GM12891 (cell line): ENCODE results near the gene ADGRB2.

Experiments
- DNase-seq: peaks from one replicate; pipeline ENCODE4 v3.0.0; 2011; ENCODE audit warnings: low spot score; ENCODE audit not compliant: insufficient read length
- FAIRE-seq: peaks from 2 replicates; lab custom pipeline; 2011; peaks lifted over from hg19 to GRCh38; lab: Jason Lieb, UNC
- PAX5 ChIP-seq: IDR thresholded peaks from 2 replicates; pipeline ENCODE4 v1.6.1; 2011; ENCODE audit warnings: low read length, moderate library complexity, mild to moderate bottlenecking; ENCODE audit not compliant: insufficient read depth, severe bottlenecking
- POLR2A ChIP-seq: IDR thresholded peaks from 2 replicates; pipeline ENCODE4 v1.6.1; 2011; ENCODE audit warnings: low read depth, low read length, control low read depth
- POLR2AphosphoS5 ChIP-seq: IDR thresholded peaks from 2 replicates; pipeline ENCODE4 v1.6.1; 2011; ENCODE audit warnings: low read depth, low read length, control low read depth
- POU2F2 ChIP-seq: IDR thresholded peaks from 2 replicates; pipeline ENCODE4 v1.6.1; 2011; ENCODE audit warnings: low read depth, mild to moderate bottlenecking, control low read depth, low read length, moderate library complexity
- SPI1 ChIP-seq: IDR thresholded peaks from 2 replicates; pipeline ENCODE4 v1.6.1; 2011; ENCODE audit warnings: low read depth, low read length, control low read depth
- TAF1 ChIP-seq: IDR thresholded peaks from 2 replicates; pipeline ENCODE4 v1.6.1; 2011; ENCODE audit warnings: low read depth, low read length, control low read depth

ADGRB2 gene

GRCh38 chr1:31763671-31764311 is 349 bp downstream of the ADGRB2 start:
- no peak for TF ChIP-seq SPI1
- FAIRE-seq: no peak
- no peak for DNase-seq

DNA sequence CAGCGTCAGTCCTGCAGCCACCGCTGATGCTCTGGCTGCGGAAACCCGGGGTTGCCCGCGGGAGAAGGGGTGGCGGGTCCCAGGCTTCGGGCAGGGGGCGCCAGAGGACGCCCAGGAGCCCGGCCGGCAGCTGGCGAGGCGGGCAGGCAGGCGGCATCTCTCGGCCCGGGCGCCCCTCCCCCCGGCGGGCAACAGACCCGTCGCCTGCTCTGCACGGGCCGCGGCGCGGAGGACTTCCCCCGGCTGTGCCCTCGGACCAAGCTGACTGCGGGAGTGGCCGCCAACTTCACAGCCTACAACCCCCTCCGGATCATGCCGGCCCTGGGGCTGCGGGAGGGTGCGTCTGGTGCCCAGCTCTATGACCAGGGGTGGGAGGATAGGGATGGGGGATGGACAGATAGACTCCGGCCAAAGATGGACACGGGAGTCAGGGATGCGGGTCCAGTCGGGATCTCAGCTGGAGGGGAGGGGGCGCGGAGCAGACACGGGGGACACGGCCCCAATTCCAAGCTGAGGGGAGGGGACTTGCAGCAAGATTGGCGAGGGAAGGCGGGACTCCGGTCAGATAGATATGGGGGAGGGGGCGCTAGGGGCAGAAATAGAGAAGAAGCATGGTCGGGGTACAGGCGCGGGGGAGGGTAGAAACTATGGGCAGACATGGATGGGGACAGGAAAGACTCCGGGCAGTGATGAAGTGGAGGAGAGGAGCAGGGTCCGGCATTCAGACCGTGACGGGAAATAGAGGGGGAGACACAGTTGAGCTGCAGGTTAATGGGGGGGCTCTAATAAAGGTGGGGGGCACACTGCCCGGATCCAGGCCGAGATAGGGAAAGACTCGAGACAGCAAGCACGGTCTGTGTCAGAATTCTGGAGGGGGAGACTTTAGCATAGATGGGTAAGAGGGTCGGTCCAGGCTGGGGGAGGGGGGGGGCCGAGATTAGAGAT is 1.1 kb downstream of the ADGRB2 start:
- FAIRE-seq: peak; percentile 64
- peak; percentile 61 for DNase-seq
- TF ChIP-seq TAF1 (no peak), SPI1 (no peak), POLR2AphosphoS5 (no peak), PAX5 (no peak), POU2F2 (no peak), POLR2A (no peak)

DNA sequence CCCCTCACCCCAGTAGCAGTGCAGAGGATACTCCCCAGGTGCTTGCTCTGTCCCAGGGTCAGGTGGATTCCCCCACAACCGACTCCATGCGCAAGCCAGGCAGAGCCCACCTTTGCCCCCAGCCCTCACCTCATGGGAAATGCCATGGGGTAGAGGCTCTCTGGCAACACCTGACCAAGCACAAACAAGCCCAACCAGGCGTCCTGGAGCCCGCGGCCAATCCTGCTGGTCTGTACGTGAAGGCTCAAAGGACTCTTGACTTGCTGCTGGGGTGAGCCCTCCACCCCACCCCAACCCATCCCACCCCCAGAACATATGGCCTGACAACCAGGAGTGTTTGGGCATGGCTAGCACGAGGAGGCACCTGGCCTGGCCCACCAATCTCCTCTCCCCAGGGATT is 1.8 kb downstream of the ADGRB2 start:
- no peak for TF ChIP-seq POU2F2
- TF ChIP-seq TAF1: no peak
- no peak for DNase-seq
- FAIRE-seq: no peak

- TF ChIP-seq SPI1: no peak
- TF ChIP-seq POLR2A: no peak
- no peak for TF ChIP-seq POLR2AphosphoS5
- TF ChIP-seq PAX5: no peak
- no peak for TF ChIP-seq POU2F2
- no peak for TF ChIP-seq TAF1
- DNase-seq: no peak
- FAIRE-seq: no peak
These were observed 2.3 kb downstream of the ADGRB2 start for GRCh38 chr1:31761883-31762282.

- DNase-seq (peak; percentile 79), FAIRE-seq (peak; percentile 31)
- TF ChIP-seq POLR2A (no peak), POU2F2 (no peak), PAX5 (no peak), POLR2AphosphoS5 (no peak), TAF1 (no peak), SPI1 (no peak)
These were observed 3.4 kb downstream of the ADGRB2 start for GRCh38 chr1:31760471-31761470.

GRCh38 chr1:31759298-31760023 is 4.7 kb downstream of the ADGRB2 start:
- FAIRE-seq (no peak), DNase-seq (no peak)
- no peak for TF ChIP-seq TAF1
- TF ChIP-seq POU2F2: no peak
- TF ChIP-seq POLR2AphosphoS5: no peak
- no peak for TF ChIP-seq PAX5
- TF ChIP-seq POLR2A: no peak
- no peak for TF ChIP-seq SPI1

- peak; percentile 52 for FAIRE-seq
- DNase-seq: no peak
- no peak for TF ChIP-seq TAF1
- TF ChIP-seq POLR2A: no peak
- TF ChIP-seq PAX5: no peak
- TF ChIP-seq SPI1: no peak
- no peak for TF ChIP-seq POU2F2
- no peak for TF ChIP-seq POLR2AphosphoS5
These were observed 5.3 kb downstream of the ADGRB2 start for GRCh38 chr1:31758823-31759222.

- no peak for DNase-seq
- FAIRE-seq: no peak
- no peak for TF ChIP-seq POLR2AphosphoS5
- no peak for TF ChIP-seq SPI1
- TF ChIP-seq PAX5: no peak
- TF ChIP-seq POU2F2: no peak
- no peak for TF ChIP-seq TAF1
- no peak for TF ChIP-seq POLR2A
These were observed 6.2 kb downstream of the ADGRB2 start for GRCh38 chr1:31757989-31758388.

DNA sequence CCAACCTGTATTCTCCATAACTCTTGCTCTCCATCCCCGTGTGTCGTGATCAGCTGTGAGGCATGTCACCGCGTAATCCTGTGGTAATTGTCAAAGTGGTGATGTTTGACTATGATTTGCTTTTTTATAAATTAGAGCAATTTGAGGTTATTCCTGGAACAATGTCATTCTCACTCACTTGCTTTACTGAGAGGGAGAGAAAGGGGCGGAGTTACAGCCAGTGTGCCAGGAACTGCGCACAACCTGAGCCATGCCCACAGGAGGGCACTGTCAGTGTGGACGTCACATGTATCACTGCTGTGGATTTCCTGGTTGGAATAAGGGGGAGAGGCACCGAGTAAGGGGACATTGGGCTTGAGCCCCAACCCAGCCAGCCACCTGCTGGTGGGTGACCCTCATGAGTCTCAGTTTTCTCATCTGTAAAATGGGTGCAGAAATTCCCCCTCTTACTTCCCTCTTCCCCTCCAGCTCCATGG is 6.9 kb downstream of the ADGRB2 start:
- no peak for DNase-seq
- no peak for FAIRE-seq
- no peak for TF ChIP-seq POU2F2
- TF ChIP-seq SPI1: no peak
- no peak for TF ChIP-seq POLR2A
- no peak for TF ChIP-seq TAF1
- TF ChIP-seq PAX5: no peak
